SU-DHL-6 (cell line): ENCODE data around the gene BEND7.

ENCODE experiments used
- EZH2phosphoT487 ChIP-seq: fragments of 200-600 bp; sonication (generic), shearing (Covaris generic); conservative IDR thresholded peaks from 2 replicates; pipeline ENCODE4 v1.6.1; 2018; ENCODE audit warnings: mild to moderate bottlenecking, antibody characterized with exemption, low read length, moderate library complexity, mixed read lengths
- TF ChIP-seq, protein P1 (sequence below): fragments of 200-600 bp; sonication (generic); IDR thresholded peaks from one replicate; pipeline ENCODE4 v1.5.1; 2017; ENCODE audit warnings: antibody characterized with exemption, mild to moderate bottlenecking, low read length, moderate library complexity; ENCODE audit not compliant: insufficient read depth, poor library complexity, severe bottlenecking

DNA sequence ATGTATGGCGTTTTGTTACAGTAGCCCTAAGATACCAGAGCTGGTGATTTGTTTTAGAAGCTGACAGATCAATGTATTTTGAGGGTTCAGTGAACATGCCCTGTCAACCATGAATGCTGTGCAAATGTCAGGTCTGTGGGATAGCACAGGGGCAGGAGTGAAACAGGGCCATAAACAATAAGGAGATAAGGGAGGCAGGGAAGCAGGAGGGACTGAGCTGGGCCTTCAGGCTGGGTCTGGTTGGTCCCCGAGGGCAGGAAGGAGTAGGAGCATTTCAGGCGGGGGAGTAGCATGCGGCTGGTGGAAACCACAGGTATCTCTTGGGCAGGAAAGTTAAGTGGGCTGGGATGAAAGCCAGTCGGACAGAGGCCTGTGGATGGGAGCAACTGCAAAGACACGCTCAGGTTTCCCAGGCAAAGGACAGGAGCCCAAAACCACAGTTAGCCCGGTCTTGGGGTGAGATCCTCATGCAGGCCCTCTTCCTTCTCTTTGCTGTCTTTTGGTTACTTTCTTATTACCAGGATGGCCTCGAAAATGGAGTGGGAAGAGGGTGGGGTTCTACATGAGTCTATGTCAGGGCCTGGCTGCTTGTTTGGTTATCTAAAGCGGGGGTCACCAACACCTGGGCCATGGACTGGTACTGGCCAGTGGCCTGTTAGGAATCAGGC, 111.2 kb downstream of the BEND7 start:
- TF ChIP-seq, protein P1, sequence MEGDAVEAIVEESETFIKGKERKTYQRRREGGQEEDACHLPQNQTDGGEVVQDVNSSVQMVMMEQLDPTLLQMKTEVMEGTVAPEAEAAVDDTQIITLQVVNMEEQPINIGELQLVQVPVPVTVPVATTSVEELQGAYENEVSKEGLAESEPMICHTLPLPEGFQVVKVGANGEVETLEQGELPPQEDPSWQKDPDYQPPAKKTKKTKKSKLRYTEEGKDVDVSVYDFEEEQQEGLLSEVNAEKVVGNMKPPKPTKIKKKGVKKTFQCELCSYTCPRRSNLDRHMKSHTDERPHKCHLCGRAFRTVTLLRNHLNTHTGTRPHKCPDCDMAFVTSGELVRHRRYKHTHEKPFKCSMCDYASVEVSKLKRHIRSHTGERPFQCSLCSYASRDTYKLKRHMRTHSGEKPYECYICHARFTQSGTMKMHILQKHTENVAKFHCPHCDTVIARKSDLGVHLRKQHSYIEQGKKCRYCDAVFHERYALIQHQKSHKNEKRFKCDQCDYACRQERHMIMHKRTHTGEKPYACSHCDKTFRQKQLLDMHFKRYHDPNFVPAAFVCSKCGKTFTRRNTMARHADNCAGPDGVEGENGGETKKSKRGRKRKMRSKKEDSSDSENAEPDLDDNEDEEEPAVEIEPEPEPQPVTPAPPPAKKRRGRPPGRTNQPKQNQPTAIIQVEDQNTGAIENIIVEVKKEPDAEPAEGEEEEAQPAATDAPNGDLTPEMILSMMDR = no peak
- no peak for TF ChIP-seq EZH2phosphoT487
